ENCODE measurements around the gene MYOM1.

- TF ChIP-seq CTCF (IDR thresholded peaks at IDR 0.05; ENCODE audit: poor library complexity) (no peak), EZH2 (IDR thresholded peaks at IDR 0.05; ENCODE audit: borderline replicate concordance) (no peak)
These were observed 158.8 kb downstream of the MYOM1 start for GRCh38 chr18:3060667-3061580.

Measured in hepatocyte (in vitro differentiated cells).